SK-N-SH (cell line): Measurements from ENCODE around the gene ADAMTS2. TPM values are rescaled to one million over a fixed set of nuclear protein-coding genes. Genes with fewer than 3 reads are reported as not detected.

Source experiments
- CTCF ChIA-PET: fragments of 300-600, 350-600 bp; formaldehyde crosslinking; extraction: SDS; loops from one replicate; lab custom pipeline; 2021; lab: Yijun Ruan, JAX
- POLR2A ChIA-PET: fragments of 350-600 bp; sonication (Branson Sonifier 250); formaldehyde crosslinking; extraction: SDS; loops from one replicate; lab custom pipeline; 2020; ENCODE audit warnings: antibody characterized with exemption, inconsistent platforms; lab: Yijun Ruan, JAX
- DNase-seq: peaks from one replicate; pipeline ENCODE4 v3.0.0; 2012
- H2AFZ ChIP-seq: fragments of 200-600 bp; sonication (generic); 2 replicates; pipeline ENCODE4 v1.8.1; 2016; ENCODE audit warnings: antibody characterized with exemption, mild to moderate bottlenecking, low read depth
- H3F3A ChIP-seq: fragments of 200-600 bp; sonication (generic); replicated peaks from 2 replicates; pipeline ENCODE3; 2016; ENCODE audit warnings: antibody characterized with exemption, mild to moderate bottlenecking; ENCODE audit not compliant: insufficient read depth
- H3K27ac ChIP-seq, 2 experiments: fragments of 200-500 bp in 1 of 2; fragments of 200-600 bp in 1 of 2; sonication (Bioruptor generic) in 1 of 2; sonication (generic), shearing (Covaris generic) in 1 of 2; 2 replicates each; pipeline versions ENCODE4 v1.5.1 to v1.6.1; 2014 to 2016; ENCODE audit warnings: low read depth in 2 of 2, inconsistent platforms in 1 of 2, low read length in 1 of 2, mild to moderate bottlenecking in 1 of 2, mixed read lengths in 1 of 2
- H3K27me3 ChIP-seq: fragments of 200-600 bp; sonication (generic), shearing (Covaris generic); 2 replicates; pipeline ENCODE4 v1.6.1; 2016; ENCODE audit warnings: mixed run types; ENCODE audit not compliant: insufficient read depth
- H3K36me3 ChIP-seq, 2 experiments: fragments of 200-500 bp in 1 of 2; fragments of 200-600 bp in 1 of 2; sonication (Bioruptor generic) in 1 of 2; sonication (generic) in 1 of 2; replicated peaks in 1 of 2; 2 replicates each; pipeline versions ENCODE3 to v1.5.1; 2014 to 2016; ENCODE audit warnings: low read length in 1 of 2, mild to moderate bottlenecking in 1 of 2; ENCODE audit not compliant: insufficient read depth in 2 of 2, control insufficient read depth in 1 of 2
- H3K4me1 ChIP-seq, 2 experiments: fragments of 200-500 bp in 1 of 2; fragments of 200-600 bp in 1 of 2; sonication (Bioruptor generic) in 1 of 2; sonication (generic), shearing (Covaris generic) in 1 of 2; 2 replicates each; pipeline versions ENCODE4 v1.5.1 to v1.6.1; 2014 to 2016; ENCODE audit warnings: low read depth in 1 of 2, low read length in 1 of 2, mixed run types in 1 of 2; ENCODE audit not compliant: insufficient read depth in 2 of 2, control insufficient read depth in 1 of 2
- H3K4me2 ChIP-seq: fragments of 200-600 bp; sonication (generic), shearing (Covaris generic); 2 replicates; pipeline ENCODE4 v1.6.1; 2017; ENCODE audit warnings: mixed run types
- H3K4me3 ChIP-seq, 2 experiments: fragments of 200-500 bp in 1 of 2; fragments of 200-600 bp in 1 of 2; sonication (Bioruptor generic) in 1 of 2; sonication (generic), shearing (Covaris generic) in 1 of 2; 2 replicates each; pipeline versions ENCODE4 v1.5.1 to v1.8.1; 2014 to 2016; ENCODE audit warnings: low read depth in 2 of 2, inconsistent platforms in 1 of 2, low read length in 1 of 2, mild to moderate bottlenecking in 1 of 2, mixed read lengths in 1 of 2, moderate library complexity in 1 of 2
- H3K79me2 ChIP-seq: fragments of 200-600 bp; sonication (generic); 2 replicates; pipeline ENCODE4 v1.8.1; 2017; ENCODE audit warnings: mild to moderate bottlenecking; ENCODE audit not compliant: insufficient read depth
- H3K9ac ChIP-seq: fragments of 200-600 bp; sonication (generic); 2 replicates; pipeline ENCODE4 v1.6.1; 2017; ENCODE audit warnings: mixed run types
- H3K9me2 ChIP-seq: fragments of 200-600 bp; sonication (generic); 2 replicates; pipeline ENCODE4 v1.6.1; 2017; ENCODE audit warnings: mixed run types
- H3K9me3 ChIP-seq: fragments of 200-600 bp; sonication (generic); 2 replicates; pipeline ENCODE4 v1.6.1; 2017; ENCODE audit warnings: mixed run types, mild to moderate bottlenecking, moderate library complexity
- H4K20me1 ChIP-seq: fragments of 200-600 bp; sonication (generic); 2 replicates; pipeline ENCODE4 v1.6.1; 2017; ENCODE audit warnings: mild to moderate bottlenecking, mixed run types; ENCODE audit not compliant: insufficient read depth
- FOXJ3 ChIP-seq: sonication (generic); formaldehyde crosslinking; IDR thresholded peaks from 2 replicates; pipeline ENCODE4 v1.5.1; 2020; ENCODE audit warnings: mild to moderate bottlenecking, missing genetic modification reagents
- FOXM1 ChIP-seq: IDR thresholded peaks from 2 replicates; pipeline ENCODE4 v1.4.0; 2012; ENCODE audit warnings: low read depth, mild to moderate bottlenecking
- GATA2 ChIP-seq: sonication (generic); formaldehyde crosslinking; IDR thresholded peaks from 2 replicates; pipeline ENCODE4 v1.5.0; 2020; ENCODE audit warnings: mild to moderate bottlenecking, missing genetic modification reagents
- MAX ChIP-seq: IDR thresholded peaks from 2 replicates; pipeline ENCODE4 v1.4.0; 2012; ENCODE audit warnings: low read depth
- NFIC ChIP-seq: IDR thresholded peaks from 2 replicates; pipeline ENCODE4 v1.4.0; 2012; ENCODE audit warnings: borderline replicate concordance
- NRF1 ChIP-seq: IDR thresholded peaks from 2 replicates; pipeline ENCODE4 v1.6.1; 2012; ENCODE audit warnings: low read depth, mild to moderate bottlenecking, low read length
- POLR2AphosphoS5 ChIP-seq: IDR thresholded peaks from 2 replicates; pipeline ENCODE4 v1.6.1; 2012; ENCODE audit warnings: low read depth, low read length
- RAD21 ChIP-seq: IDR thresholded peaks from 2 replicates; pipeline ENCODE4 v1.6.1; 2012; ENCODE audit warnings: mild to moderate bottlenecking, low read length
- RCOR1 ChIP-seq: fragments of 150-350 bp; IDR thresholded peaks from 2 replicates; pipeline ENCODE4 v1.6.1; 2017; ENCODE audit warnings: antibody characterized with exemption, low read length
- REST ChIP-seq: IDR thresholded peaks from 2 replicates; pipeline ENCODE4 v1.6.1; 2012; ENCODE audit warnings: mild to moderate bottlenecking, low read depth, low read length, moderate library complexity
- RFX5 ChIP-seq: IDR thresholded peaks from 2 replicates; pipeline ENCODE4 v1.6.1; 2012; ENCODE audit warnings: mild to moderate bottlenecking, improper control_type of control experiment, low read length
- RXRA ChIP-seq: IDR thresholded peaks from 2 replicates; pipeline ENCODE4 v1.4.0; 2012; ENCODE audit warnings: low read depth, mild to moderate bottlenecking, borderline replicate concordance
- SIN3A ChIP-seq: IDR thresholded peaks from 2 replicates; pipeline ENCODE4 v1.6.1; 2012; ENCODE audit warnings: low read depth, mild to moderate bottlenecking, low read length, moderate library complexity, borderline replicate concordance
- SMC3 ChIP-seq: IDR thresholded peaks from 2 replicates; pipeline ENCODE4 v1.6.1; 2012; ENCODE audit warnings: low read depth, low read length, improper control_type of control experiment
- TAF1 ChIP-seq: IDR thresholded peaks from 2 replicates; pipeline ENCODE4 v1.6.1; 2012; ENCODE audit warnings: low read depth, mild to moderate bottlenecking, low read length, moderate library complexity, borderline replicate concordance
- TCF12 ChIP-seq: IDR thresholded peaks from 2 replicates; pipeline ENCODE4 v1.4.0; 2012
- ZBTB33 ChIP-seq: IDR thresholded peaks from 2 replicates; pipeline ENCODE4 v1.4.0; 2012; ENCODE audit warnings: low read depth, borderline replicate concordance
- WGBS: methylation state at CpG from one replicate; pipeline ENCODE4 v1.1.6; 2017; ENCODE audit warnings: low lambda C conversion rate; 5-methylcytosine and 5-hydroxymethylcytosine counted together
- polyA plus RNA-seq, 3 experiments: library from polyadenylated mRNA; depleted of rRNA; stranded (reverse); fragments of >200 nt; gene quantifications; 2 replicates each; pipeline ENCODE4 v1.2.3, GENCODE V29; 2012

ADAMTS2 gene
- polyA plus RNA-seq, 1 of the 3 experiments (the other 2 are of a cell fraction): 0.12 TPM

GRCh38 chr5:179119415-179120170, 225.7 kb downstream of the ADAMTS2 start:
- no peak for DNase-seq
- H3K9me3 ChIP-seq: no peaks in the 10 kb centered on the region

GRCh38 chr5:179118756-179119414, 226.4 kb downstream of the ADAMTS2 start:
- H2AFZ ChIP-seq: no peak overlapping the region
- no peak for DNase-seq
- H3K4me3 ChIP-seq: no peak overlapping the region
- H3K9me3 ChIP-seq: no peaks in the 10 kb centered on the region
- no peak overlapping the region for H3K9ac ChIP-seq
- H3K27ac ChIP-seq: no peak overlapping the region
- WGBS: 30% methylated on average over 10 of the region's 10 CpGs
- no peaks in the 10 kb centered on the region for H3K9me2 ChIP-seq
- no peaks in the 10 kb centered on the region for H3K79me2 ChIP-seq
- POLR2A ChIA-PET: no interaction called here
- H3F3A ChIP-seq: no peaks in the 10 kb centered on the region
- CTCF ChIA-PET: no interaction called here
- H3K4me2 ChIP-seq: no peak overlapping the region
- H4K20me1 ChIP-seq: no peaks in the 10 kb centered on the region
- H3K27me3 ChIP-seq: no peaks in the 10 kb centered on the region
- no peaks in the 10 kb centered on the region for H3K36me3 ChIP-seq
- H3K4me1 ChIP-seq: no peaks in the 10 kb centered on the region
- TF ChIP-seq RCOR1 (no peak), NRF1 (no peak), MAX (no peak), FOXM1 (no peak), SIN3A (no peak), NFIC (no peak), GATA2 (CRISPR knock-in tag) (no peak), POLR2AphosphoS5 (no peak), RXRA (no peak), SMC3 (no peak), RFX5 (no peak), ZBTB33 (no peak), TCF12 (no peak), TAF1 (no peak), FOXJ3 (CRISPR knock-in tag) (no peak)

More at GRCh38 chr5:179119415-179120170, 225.7 kb downstream of the ADAMTS2 start:
- H2AFZ ChIP-seq: no peak overlapping the region
- 47% methylated on average over 12 of the region's 15 CpGs for WGBS
- no peaks in the 10 kb centered on the region for H3K79me2 ChIP-seq
- no peak overlapping the region for H3K9ac ChIP-seq
- no peaks in the 10 kb centered on the region for H3K9me2 ChIP-seq
- POLR2A ChIA-PET: no interaction called here
- no peak for TF ChIP-seq SMC3
- no peak for TF ChIP-seq RAD21
- TF ChIP-seq REST: no peak
- CTCF ChIA-PET: no interaction called here
- no peaks in the 10 kb centered on the region for H4K20me1 ChIP-seq
- H3K4me2 ChIP-seq: no peak overlapping the region
- H3F3A ChIP-seq: no peaks in the 10 kb centered on the region
- no peaks in the 10 kb centered on the region for H3K27me3 ChIP-seq
- H3K4me1 ChIP-seq: no peaks in the 10 kb centered on the region
- no peak overlapping the region for H3K27ac ChIP-seq
- no peak overlapping the region for H3K4me3 ChIP-seq
- no peaks in the 10 kb centered on the region for H3K36me3 ChIP-seq
